GM12891 (cell line): ENCODE results near the gene ITPKC.

ENCODE experiments used
- POLR2A ChIP-seq: IDR thresholded peaks from 2 replicates; pipeline ENCODE4 v1.6.1; 2011; ENCODE audit warnings: low read depth, low read length, control low read depth
- POLR2AphosphoS5 ChIP-seq: IDR thresholded peaks from 2 replicates; pipeline ENCODE4 v1.6.1; 2011; ENCODE audit warnings: low read depth, low read length, control low read depth
- POU2F2 ChIP-seq: IDR thresholded peaks from 2 replicates; pipeline ENCODE4 v1.6.1; 2011; ENCODE audit warnings: low read depth, mild to moderate bottlenecking, control low read depth, low read length, moderate library complexity
- SPI1 ChIP-seq: IDR thresholded peaks from 2 replicates; pipeline ENCODE4 v1.6.1; 2011; ENCODE audit warnings: low read depth, low read length, control low read depth
- TAF1 ChIP-seq: IDR thresholded peaks from 2 replicates; pipeline ENCODE4 v1.6.1; 2011; ENCODE audit warnings: low read depth, low read length, control low read depth

DNA sequence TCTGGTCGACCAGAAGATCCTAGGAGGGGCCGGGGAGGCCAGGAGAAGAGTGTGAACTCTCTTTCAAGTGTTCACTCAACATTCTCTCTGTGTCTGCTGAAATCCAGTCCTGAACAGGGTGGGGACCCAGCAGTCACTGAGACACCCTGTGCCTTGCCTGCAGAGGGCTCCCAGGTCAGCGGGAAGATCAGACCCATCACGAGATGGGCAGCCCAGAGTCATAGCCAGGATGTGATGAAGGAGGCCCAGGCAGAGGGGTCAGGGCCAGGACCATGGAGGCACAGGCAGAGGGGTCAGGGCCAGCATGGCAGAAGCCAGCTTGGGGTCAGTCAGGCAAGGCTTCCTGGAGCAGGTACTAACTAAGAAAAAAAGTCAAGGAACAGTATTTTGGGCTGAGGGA lies 35.9 kb upstream of the ITPKC start:
- TF ChIP-seq TAF1 (no peak), POLR2A (no peak), POLR2AphosphoS5 (no peak), POU2F2 (no peak), SPI1 (no peak)
